B cell (primary cell): ENCODE data around the gene MAN2B1.

ENCODE experiments used
- CTCF ChIP-seq: fragments of 200-600 bp; IDR thresholded peaks from one replicate; pipeline ENCODE4 v1.8.0; 2022; ENCODE audit warnings: antibody characterized with exemption, mild to moderate bottlenecking
- EZH2 ChIP-seq: IDR thresholded peaks from 2 replicates; pipeline ENCODE4 v1.6.1; 2012; ENCODE audit warnings: borderline replicate concordance, low read depth, mild to moderate bottlenecking, moderate library complexity, low read length; ENCODE audit not compliant: insufficient read depth, poor library complexity, severe bottlenecking

GRCh38 chr19:12610540-12611360, 55.8 kb downstream of the MAN2B1 start, which contains the start of the genes ZNF490 and ZNF791:
- TF ChIP-seq CTCF = no peak
- no peak for TF ChIP-seq EZH2
